GM18502 (cell line): ENCODE results near the gene LARGE1.
"Not testable (repeated sequence)": the region's sequence is repeated elsewhere in the genome, so short reads cannot be mapped to it uniquely, and the experiment has no call there.

ENCODE experiments used
- ATAC-seq: cut with Tn5 transposase; IDR thresholded peaks from one replicate; pipeline ENCODE4 v1.9.1; 2021; ENCODE audit warnings: mild to moderate bottlenecking; ENCODE audit not compliant: unreplicated experiment, poor library complexity

The LARGE1 gene

DNA sequence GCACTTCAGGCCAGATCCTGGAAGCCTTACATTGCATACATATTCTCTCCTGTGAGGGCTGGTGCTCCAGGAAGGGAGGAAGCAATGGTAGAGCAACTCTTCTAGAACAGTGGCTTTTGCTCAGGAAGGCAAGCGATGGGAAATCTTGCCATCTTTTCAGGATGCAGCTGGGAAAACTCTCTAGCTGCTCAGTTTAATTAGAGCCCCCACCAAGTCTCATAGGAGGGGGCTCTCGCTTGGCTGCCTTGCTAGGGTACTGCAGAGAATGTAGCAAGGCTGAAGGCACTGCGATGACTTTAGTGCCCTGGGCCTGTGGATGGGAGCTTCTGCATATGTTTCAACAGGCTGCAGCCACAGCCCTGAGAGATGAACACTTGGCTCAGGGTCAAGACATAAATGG, 504.9 kb downstream of the LARGE1 start:
- ATAC-seq, result no peak

GRCh38 chr22:33409079-33409478, 511.2 kb downstream of the LARGE1 start:
- no peak for ATAC-seq

DNA sequence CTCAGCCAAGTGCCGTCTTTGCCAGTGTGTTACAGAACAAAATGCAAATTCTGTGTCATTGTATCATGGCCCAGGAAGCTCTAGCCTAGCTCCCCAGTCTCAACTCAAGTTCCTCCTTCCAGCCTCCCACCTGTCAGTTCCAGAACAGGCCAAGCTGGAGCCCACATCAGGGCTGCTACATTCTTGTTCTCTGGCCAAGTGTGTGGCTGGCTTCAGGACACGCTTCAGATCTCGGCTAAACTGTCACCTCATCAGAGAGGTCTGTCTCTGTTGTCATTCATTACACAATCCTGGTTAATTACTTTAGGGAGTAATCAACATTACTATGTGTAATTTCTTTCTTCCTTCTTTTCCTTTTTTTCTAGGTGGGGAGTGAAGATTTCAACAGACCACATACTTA, 515.1 kb downstream of the LARGE1 start:
- ATAC-seq, result no peak

- no peak for ATAC-seq
These were observed 515.6 kb downstream of the LARGE1 start for GRCh38 chr22:33404723-33405122.

DNA sequence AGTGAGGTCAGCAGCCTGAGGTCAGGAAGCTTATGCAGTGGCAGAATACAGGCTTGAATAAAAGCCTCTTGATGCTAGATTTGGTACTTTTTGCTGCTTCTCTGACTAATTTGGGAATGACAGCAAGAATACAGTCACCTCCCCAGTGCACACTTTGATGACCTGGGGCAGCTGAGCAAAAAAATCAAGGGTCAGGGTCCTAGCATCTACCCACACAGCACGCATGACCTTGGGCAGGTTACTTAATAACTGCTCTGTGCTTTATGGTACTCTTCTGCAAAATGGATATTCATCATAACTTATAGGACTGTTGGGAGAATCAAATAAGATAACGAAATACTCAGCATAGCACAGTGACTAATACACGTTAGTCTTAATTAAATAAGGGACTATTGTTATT, 518.0 kb downstream of the LARGE1 start:
- no peak for ATAC-seq

DNA sequence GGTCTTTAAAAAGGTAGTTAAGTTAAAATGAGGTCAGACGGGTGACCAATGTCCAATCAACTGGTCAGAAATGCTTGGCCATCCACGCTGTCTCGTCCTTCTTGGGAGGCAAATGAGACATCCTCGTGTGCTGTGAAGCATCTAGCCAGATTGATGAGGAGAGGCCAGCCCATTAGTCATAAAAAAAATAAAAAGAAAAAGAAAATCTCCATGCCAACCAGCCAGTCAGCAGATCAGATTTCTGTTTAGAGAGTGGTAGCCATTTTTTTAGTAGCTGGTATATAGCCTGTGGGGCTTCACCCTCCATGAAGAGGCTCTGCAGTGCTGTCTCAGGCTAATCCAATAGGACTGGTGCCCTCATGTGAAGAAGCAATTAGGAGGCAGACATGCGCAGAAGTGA, 519.0 kb downstream of the LARGE1 start:
- no peak for ATAC-seq

GRCh38 chr22:33400891-33401290, 519.4 kb downstream of the LARGE1 start:
- ATAC-seq, result no peak

DNA sequence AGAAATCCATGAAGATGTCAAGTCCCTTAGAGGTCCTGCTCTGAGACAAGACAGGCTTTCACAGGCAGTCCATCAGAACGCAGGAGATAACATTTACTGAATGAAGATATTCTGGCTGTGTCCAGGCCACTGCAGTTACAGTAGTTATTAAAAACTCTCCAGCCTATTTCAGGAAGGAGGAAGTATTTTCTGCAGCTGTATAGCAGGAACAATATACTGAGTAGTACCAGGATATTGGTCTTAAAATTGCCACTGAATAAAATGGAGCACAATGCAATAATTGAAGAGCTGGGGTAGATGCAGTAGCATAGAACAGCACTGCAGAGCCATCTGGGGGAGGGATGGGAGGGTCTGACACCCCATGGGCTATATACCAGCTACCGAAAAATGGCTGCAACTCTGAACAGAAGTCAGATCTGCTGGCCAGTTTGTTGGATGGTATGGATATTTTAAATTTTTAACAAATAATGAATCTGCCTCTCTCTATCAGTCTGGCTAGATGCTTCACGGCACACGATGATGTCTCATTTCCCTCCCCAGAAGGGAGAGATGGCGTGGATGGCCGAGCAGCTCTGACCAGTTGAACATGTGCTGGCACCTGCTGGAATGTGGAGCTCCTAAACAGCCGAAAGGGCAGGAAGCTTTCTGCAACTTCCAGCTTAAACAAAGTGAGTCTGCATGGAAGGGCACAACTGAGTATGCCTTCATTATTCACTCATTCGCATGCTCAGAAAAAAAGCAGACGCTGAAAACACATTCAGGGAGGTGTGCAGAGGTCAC, 520.0 kb downstream of the LARGE1 start:
- ATAC-seq, result no peak

- ATAC-seq, result no peak
These were observed 522.8 kb downstream of the LARGE1 start for GRCh38 chr22:33397381-33397907.

DNA sequence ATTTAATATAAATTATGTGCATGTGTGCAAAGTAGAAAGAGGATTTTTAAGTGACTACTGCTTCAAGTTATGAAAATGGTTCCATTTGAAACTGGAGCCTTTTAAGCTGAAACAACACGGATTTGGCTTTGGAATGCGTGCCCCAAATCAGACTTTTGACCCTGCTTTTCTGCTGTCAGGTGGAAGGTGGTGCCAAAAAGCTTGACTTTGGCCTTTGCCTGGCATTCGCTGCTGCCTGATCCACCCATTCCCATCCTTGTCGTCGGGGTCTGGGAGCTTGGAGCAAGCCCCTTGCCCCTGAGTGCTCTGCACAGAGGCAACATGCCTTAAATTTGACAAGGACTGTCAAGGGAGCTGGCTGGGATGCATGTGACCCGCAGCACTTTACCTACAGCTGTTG, 526.8 kb downstream of the LARGE1 start:
- no peak for ATAC-seq

GRCh38 chr22:33391298-33391697, 529.0 kb downstream of the LARGE1 start:
- ATAC-seq, result no peak

DNA sequence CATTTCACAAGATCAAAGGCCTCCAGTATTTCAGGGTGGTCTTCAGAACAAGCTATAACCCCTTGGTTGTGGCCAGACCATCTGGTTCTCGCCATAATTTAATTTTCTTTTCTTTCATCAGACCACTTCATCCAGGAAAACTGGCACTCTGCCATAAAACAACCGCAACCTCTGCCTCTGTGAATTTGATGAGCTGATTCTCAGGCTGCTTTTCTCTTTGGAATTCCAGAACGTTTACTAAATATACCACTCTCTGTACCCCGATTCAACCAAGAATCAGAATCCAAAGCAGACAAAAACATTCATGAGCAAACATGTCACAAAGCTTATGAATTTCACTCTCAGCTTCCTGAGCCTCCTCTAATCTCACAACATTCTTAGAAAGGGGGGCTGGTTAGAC, 530.3 kb downstream of the LARGE1 start:
- ATAC-seq, result no peak

- no peak for ATAC-seq
These were observed 534.0 kb downstream of the LARGE1 start for GRCh38 chr22:33386270-33386669.

DNA sequence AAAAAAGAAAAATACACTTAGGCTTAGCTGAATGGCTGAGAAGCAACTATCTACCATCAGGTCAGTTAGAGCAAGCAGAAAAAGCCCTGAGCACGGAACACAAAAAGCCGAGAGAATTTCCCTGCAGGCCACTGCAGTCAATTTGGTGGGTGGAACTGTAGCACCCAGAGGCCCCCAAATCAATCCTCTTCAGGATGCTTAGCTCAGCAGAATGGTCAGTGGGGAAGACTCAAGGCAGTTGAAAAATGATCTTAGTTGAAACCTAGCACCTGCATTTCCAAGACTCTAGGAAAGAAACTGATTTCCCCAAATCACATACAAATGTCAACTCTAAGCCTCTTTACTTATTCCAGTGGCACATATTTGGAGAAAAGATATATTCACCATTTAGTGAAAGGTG, 534.7 kb downstream of the LARGE1 start:
- no peak for ATAC-seq

DNA sequence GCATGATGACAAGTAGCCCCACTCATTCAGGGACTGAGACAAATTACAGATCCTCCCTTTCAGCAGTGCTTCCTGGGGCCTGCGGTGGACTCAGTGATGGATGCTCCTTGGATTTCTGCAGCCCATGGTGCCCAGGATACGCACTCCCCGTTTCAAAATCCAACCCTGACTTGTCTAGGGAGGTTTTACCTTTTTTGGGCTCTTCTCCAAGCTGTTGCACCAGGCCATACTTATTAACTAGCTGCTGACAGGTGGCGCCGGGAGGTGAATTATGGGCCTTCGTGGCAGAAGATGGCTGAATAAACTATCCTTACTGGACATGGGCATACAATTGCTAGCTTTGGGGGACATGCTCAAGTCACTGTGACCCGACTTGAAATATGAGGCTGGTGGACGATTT, 537.8 kb downstream of the LARGE1 start:
- ATAC-seq, result no peak

DNA sequence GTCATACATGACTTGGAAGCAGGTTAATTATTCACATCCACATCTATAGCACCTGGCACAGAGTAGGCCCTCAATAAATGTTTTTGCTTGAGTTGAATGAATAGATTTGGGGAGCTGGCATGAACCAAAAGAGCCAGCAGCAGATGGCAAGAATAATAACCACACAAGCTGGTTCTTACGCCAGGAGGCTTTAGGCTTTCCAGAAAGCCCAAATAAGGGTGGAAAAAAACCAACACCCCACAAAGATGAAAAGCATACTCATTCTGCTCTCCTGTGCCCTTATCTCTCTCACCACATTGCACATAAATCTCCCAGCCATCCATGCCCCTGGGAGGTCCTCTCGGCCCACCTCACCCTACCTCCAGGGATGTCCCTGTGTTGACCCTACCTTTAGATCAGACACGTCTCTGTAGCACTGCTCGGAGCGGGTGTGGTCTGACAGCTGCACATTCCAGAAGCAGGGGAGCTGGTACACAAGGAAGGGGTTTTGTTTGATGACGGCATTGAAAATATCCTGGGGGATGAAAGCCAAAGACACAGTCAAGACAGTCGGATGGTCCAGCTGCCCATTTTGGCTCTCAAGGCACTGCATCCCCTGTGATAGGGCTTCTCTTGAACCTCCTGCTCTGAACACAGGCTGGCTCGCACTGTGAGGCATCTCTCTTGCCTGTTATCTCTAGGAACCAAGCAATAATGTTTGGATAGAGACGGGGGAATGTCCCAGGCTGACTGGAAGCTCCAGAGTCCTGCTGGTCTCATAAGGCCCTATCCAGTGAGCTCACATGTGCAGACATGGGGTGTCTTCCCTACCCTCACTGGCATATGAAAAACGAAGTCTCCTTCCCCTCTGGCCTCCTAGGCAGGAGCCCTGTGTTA, 538.5 kb downstream of the LARGE1 start:
- no peak for ATAC-seq

- ATAC-seq, result no peak
These were observed 539.3 kb downstream of the LARGE1 start for GRCh38 chr22:33380789-33381530.

DNA sequence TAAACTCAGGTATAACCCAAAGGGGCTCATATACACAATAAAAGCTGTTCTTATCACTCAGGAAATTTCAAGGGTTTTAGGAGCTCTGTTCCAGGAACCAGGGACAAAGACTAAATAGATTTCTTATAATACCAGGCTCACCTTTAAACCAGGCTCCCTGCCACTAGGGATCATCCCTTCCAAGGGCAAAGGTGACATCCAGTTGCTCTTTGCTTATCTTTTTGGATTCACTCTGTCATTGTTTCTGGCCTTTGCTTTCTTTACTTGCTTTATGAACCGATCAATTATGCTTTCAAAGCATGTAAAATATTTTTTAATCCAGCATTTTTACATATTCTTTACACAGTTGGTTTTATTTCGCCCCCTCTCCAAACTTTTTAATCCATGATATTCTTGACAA, 540.4 kb downstream of the LARGE1 start:
- no peak for ATAC-seq

DNA sequence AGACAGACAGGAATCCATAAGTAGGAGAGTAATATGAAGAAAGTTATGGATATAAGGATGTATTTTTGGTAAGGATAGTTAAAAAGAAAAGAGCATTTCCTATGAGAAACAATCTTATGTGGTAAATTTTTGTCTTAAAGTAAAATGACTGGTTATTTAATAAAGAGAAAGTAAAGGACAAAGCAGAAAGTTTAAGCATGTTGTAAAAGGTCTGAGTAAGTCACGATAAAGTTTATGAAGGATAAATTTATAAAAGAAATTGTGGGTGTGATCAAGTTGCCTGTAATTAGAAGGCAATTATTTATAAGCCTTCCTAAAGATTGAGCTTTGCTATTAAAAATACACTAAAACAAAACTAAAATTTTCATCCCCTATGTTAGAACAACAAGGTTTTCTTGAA, 547.4 kb downstream of the LARGE1 start:
- no peak for ATAC-seq

- not testable (repeated sequence) for ATAC-seq
These were observed 557.0 kb downstream of the LARGE1 start for GRCh38 chr22:33363256-33363655.

DNA sequence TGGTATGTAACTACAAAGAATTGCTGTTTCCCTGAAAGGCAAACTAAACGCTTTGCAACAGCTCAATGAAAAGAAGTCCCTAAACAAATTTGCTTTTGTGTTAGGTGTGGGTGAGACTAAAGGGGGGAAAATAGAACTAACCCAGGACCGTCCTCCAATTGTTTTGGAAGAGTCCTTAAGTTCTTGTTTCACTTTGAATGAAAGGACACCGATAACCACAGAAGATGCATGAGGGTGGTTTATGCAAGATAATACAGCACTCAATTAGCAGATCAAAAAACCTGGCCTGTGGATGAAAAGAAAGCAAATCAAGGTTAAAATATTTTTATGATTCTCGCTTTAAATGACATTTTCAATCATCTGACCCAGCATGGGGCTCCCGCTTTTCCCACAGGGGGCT, 557.6 kb downstream of the LARGE1 start:
- no peak for ATAC-seq
